ENCODE measurements around the gene PRG2.

GRCh38 chr11:57392763-57393105 lies 2.3 kb upstream of the PRG2 start:
- TF ChIP-seq CTCF (IDR thresholded peaks at IDR 0.05; ENCODE audit: insufficient read depth, low read length, poor library complexity, severe bottlenecking) (no peak), EZH2phosphoT487 (conservative IDR thresholded peaks at IDR 0.05; ENCODE audit: low read length) (no peak)
